Liver (tissue), 9 donors: ENCODE measurements around the gene AFTPH. TPM values are rescaled to one million over a fixed set of nuclear protein-coding genes. Genes with fewer than 3 reads are reported as not detected.

ENCODE experiments used
- DNase-seq: peaks from one replicate; pipeline ENCODE4 v3.0.0-alpha.2; 2017; ENCODE audit warnings: low spot score
- H3K27ac ChIP-seq, 2 donors: one replicate each; pipeline ENCODE4 v1.7.0; 2013; ENCODE audit warnings: inconsistent platforms in 2 of 2, low read length in 2 of 2, control low read depth in 1 of 2, low read depth in 1 of 2, mild to moderate bottlenecking in 1 of 2
- H3K27me3 ChIP-seq, 4 donors: one replicate each; pipeline versions ENCODE4 v1.6.1 to v1.7.0; 2013; ENCODE audit warnings: low read length in 3 of 4, inconsistent platforms in 1 of 4, mild to moderate bottlenecking in 1 of 4, moderate library complexity in 1 of 4; ENCODE audit not compliant: control insufficient read depth in 4 of 4, insufficient read depth in 4 of 4
- H3K36me3 ChIP-seq, 4 donors: one replicate each; pipeline versions ENCODE4 v1.6.1 to v1.7.0; 2013; ENCODE audit warnings: low read length in 3 of 4, mild to moderate bottlenecking in 3 of 4, low read depth in 1 of 4, moderate library complexity in 1 of 4; ENCODE audit not compliant: control insufficient read depth in 4 of 4, insufficient read depth in 3 of 4
- H3K4me1 ChIP-seq, 4 donors: one replicate each; pipeline versions ENCODE4 v1.6.1 to v1.7.0; 2013; ENCODE audit warnings: low read length in 3 of 4, mild to moderate bottlenecking in 3 of 4, moderate library complexity in 1 of 4; ENCODE audit not compliant: control insufficient read depth in 4 of 4, insufficient read depth in 4 of 4
- H3K4me3 ChIP-seq, 3 donors: one replicate each; pipeline versions ENCODE4 v1.6.1 to v1.7.0; 2013; ENCODE audit warnings: low read length in 3 of 3, control low read depth in 1 of 3, low read depth in 1 of 3, mild to moderate bottlenecking in 1 of 3
- H3K9ac ChIP-seq, 2 donors: one replicate each; pipeline ENCODE4 v1.7.0; 2013; ENCODE audit warnings: low read length in 2 of 2, mild to moderate bottlenecking in 2 of 2, moderate library complexity in 2 of 2, control low read depth in 1 of 2, low read depth in 1 of 2
- H3K9me3 ChIP-seq, 4 donors: one replicate each; pipeline versions ENCODE4 v1.6.1 to v1.7.0; 2013; ENCODE audit warnings: low read length in 3 of 4; ENCODE audit not compliant: control insufficient read depth in 4 of 4
- EGR1 ChIP-seq, 2 donors: IDR thresholded peaks; 2 replicates each; pipeline ENCODE4 v1.6.1; 2016 to 2018; ENCODE audit warnings: antibody characterized with exemption in 2 of 2, low read depth in 2 of 2
- FOXA1 ChIP-seq: IDR thresholded peaks from 2 replicates; pipeline ENCODE4 v1.6.1; 2016; ENCODE audit warnings: antibody characterized with exemption
- FOXA2 ChIP-seq: IDR thresholded peaks from 2 replicates; pipeline ENCODE4 v1.6.1; 2016; ENCODE audit warnings: antibody characterized with exemption
- GABPA ChIP-seq, 2 donors: IDR thresholded peaks in 1 of 2; conservative IDR thresholded peaks in 1 of 2; 2 replicates each; pipeline ENCODE4 v1.6.1; 2016; ENCODE audit warnings: antibody characterized with exemption in 2 of 2, mild to moderate bottlenecking in 1 of 2, moderate library complexity in 1 of 2
- HNF4A ChIP-seq, 2 donors: conservative IDR thresholded peaks; 2 replicates each; pipeline ENCODE4 v1.6.1; 2016; ENCODE audit warnings: antibody characterized with exemption in 2 of 2, mild to moderate bottlenecking in 2 of 2
- HNF4G ChIP-seq: IDR thresholded peaks from 2 replicates; pipeline ENCODE4 v1.6.1; 2016; ENCODE audit warnings: antibody characterized with exemption
- JUND ChIP-seq, 2 donors: IDR thresholded peaks; 2 replicates each; pipeline ENCODE4 v1.6.1; 2016; ENCODE audit warnings: antibody characterized with exemption in 2 of 2
- NR2F2 ChIP-seq: IDR thresholded peaks from 2 replicates; pipeline ENCODE4 v1.6.1; 2016; ENCODE audit warnings: antibody characterized with exemption
- RAD21 ChIP-seq, 2 donors: IDR thresholded peaks; 2 replicates each; pipeline ENCODE4 v1.6.1; 2016; ENCODE audit warnings: antibody characterized with exemption in 2 of 2, mild to moderate bottlenecking in 2 of 2
- RXRA ChIP-seq, 2 donors: IDR thresholded peaks; 2 replicates each; pipeline ENCODE4 v1.6.1; 2017 to 2018; ENCODE audit warnings: antibody characterized with exemption in 2 of 2, mild to moderate bottlenecking in 1 of 2
- SP1 ChIP-seq: IDR thresholded peaks from 2 replicates; pipeline ENCODE4 v1.6.1; 2018; ENCODE audit warnings: antibody characterized with exemption, mild to moderate bottlenecking
- TAF1 ChIP-seq: conservative IDR thresholded peaks from 2 replicates; pipeline ENCODE4 v1.6.1; 2016; ENCODE audit warnings: antibody characterized with exemption, mild to moderate bottlenecking
- whole genome bisulfite sequencing: extraction: QIAGEN DNeasy Blood & Tissue Kit; methylation state at CpG from one replicate; pipeline ENCODE4 v1.1.7; 2013; 5-methylcytosine and 5-hydroxymethylcytosine counted together
- polyA plus RNA-seq, 2 donors: library from polyadenylated mRNA; stranded (reverse) in 1 of 2; unstranded in 1 of 2; fragments of 200-250 nt in 1 of 2; fragments of >200 nt in 1 of 2; fragmentation: Nextera tagmentation in 1 of 2; extraction: Ambion mirVana in 1 of 2; gene quantifications; one replicate each; pipeline versions ENCODE4 v1.2.1 to v1.2.3, GENCODE V29; 2013 to 2015
- total RNA-seq, 2 donors: library from RNA; depleted of rRNA; stranded (reverse); fragments of >200 nt; gene quantifications; one replicate each; pipeline ENCODE4 v1.2.3, GENCODE V29; 2014
- TF ChIP-seq, protein P1 (sequence below): IDR thresholded peaks from 2 replicates; pipeline ENCODE4 v1.6.1; 2016; ENCODE audit warnings: antibody characterized with exemption, mild to moderate bottlenecking
- TF ChIP-seq, protein P2 (sequence below): IDR thresholded peaks from 2 replicates; pipeline ENCODE4 v1.6.1; 2016; ENCODE audit warnings: antibody characterized with exemption
- TF ChIP-seq, protein P3 (sequence below): IDR thresholded peaks from 2 replicates; pipeline ENCODE4 v1.6.1; 2016; ENCODE audit warnings: antibody characterized with exemption
- TF ChIP-seq, protein P4 (sequence below): IDR thresholded peaks from 2 replicates; pipeline ENCODE4 v1.6.1; 2016; ENCODE audit warnings: antibody characterized with exemption
- TF ChIP-seq, protein P5 (sequence below): fragments of 150-350 bp; IDR thresholded peaks from 2 replicates; pipeline ENCODE4 v1.5.1; 2017; ENCODE audit warnings: improper control_type of control experiment, low read depth, low read length; ENCODE audit not compliant: missing input control
- donor health status: healthy.
- donor health status: healthy.
- donor health status: healthy.
- donor health status: healthy.
- donor health status: healthy.

AFTPH gene
- total and polyA plus RNA-seq, 4 donors = 10.5 to 27.9 (median 20.6) TPM

DNA sequence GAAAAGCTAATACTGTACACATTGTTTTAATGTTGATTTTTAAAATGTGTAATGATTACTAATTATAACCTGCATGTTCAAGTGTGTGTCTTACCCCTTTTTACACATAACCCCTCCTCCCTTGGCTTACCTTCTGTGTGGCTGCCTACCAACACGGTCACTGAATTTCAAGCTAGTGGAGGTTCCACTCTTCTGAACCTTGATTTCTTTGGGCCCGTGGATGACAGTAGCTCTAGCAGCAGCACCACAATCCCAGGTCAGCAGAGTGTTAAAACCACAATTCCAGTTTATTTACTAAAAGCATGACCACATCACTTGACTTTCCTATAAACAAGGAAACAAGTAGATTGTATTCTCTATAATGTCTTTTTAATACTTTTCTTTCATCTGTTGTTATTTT, 56.9 kb downstream of the AFTPH start:
- Histone ChIP-seq H3K9me3 (no peaks in the 10 kb centered on the region), H3K27me3 (no peaks in the 10 kb centered on the region), H3K36me3 (peaks cover 0 to 8% (median 1%) of the 10 kb centered on the region in 4 donors), H3K27ac (no peak overlapping the region), H3K4me3 (no peak overlapping the region), H3K4me1 (peaks cover 1 to 19% (median 11%) of the 10 kb centered on the region in 4 donors), H3K9ac (no peak overlapping the region)
- 41% methylated on average over 2 of the region's 2 CpGs for WGBS
- TF ChIP-seq RAD21 (IDR thresholded peaks at IDR 0.05) = no peak
- no peak for TF ChIP-seq FOXA1
- TF ChIP-seq, protein P1, sequence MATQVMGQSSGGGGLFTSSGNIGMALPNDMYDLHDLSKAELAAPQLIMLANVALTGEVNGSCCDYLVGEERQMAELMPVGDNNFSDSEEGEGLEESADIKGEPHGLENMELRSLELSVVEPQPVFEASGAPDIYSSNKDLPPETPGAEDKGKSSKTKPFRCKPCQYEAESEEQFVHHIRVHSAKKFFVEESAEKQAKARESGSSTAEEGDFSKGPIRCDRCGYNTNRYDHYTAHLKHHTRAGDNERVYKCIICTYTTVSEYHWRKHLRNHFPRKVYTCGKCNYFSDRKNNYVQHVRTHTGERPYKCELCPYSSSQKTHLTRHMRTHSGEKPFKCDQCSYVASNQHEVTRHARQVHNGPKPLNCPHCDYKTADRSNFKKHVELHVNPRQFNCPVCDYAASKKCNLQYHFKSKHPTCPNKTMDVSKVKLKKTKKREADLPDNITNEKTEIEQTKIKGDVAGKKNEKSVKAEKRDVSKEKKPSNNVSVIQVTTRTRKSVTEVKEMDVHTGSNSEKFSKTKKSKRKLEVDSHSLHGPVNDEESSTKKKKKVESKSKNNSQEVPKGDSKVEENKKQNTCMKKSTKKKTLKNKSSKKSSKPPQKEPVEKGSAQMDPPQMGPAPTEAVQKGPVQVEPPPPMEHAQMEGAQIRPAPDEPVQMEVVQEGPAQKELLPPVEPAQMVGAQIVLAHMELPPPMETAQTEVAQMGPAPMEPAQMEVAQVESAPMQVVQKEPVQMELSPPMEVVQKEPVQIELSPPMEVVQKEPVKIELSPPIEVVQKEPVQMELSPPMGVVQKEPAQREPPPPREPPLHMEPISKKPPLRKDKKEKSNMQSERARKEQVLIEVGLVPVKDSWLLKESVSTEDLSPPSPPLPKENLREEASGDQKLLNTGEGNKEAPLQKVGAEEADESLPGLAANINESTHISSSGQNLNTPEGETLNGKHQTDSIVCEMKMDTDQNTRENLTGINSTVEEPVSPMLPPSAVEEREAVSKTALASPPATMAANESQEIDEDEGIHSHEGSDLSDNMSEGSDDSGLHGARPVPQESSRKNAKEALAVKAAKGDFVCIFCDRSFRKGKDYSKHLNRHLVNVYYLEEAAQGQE = no peak
- TF ChIP-seq, protein P2, sequence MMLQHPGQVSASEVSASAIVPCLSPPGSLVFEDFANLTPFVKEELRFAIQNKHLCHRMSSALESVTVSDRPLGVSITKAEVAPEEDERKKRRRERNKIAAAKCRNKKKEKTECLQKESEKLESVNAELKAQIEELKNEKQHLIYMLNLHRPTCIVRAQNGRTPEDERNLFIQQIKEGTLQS = no peak
- no peak for TF ChIP-seq HNF4G
- TF ChIP-seq HNF4A (conservative IDR thresholded peaks at IDR 0.05) = no peak
- TF ChIP-seq, protein P3, sequence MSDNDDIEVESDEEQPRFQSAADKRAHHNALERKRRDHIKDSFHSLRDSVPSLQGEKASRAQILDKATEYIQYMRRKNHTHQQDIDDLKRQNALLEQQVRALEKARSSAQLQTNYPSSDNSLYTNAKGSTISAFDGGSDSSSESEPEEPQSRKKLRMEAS = no peak
- TF ChIP-seq, protein P4, sequence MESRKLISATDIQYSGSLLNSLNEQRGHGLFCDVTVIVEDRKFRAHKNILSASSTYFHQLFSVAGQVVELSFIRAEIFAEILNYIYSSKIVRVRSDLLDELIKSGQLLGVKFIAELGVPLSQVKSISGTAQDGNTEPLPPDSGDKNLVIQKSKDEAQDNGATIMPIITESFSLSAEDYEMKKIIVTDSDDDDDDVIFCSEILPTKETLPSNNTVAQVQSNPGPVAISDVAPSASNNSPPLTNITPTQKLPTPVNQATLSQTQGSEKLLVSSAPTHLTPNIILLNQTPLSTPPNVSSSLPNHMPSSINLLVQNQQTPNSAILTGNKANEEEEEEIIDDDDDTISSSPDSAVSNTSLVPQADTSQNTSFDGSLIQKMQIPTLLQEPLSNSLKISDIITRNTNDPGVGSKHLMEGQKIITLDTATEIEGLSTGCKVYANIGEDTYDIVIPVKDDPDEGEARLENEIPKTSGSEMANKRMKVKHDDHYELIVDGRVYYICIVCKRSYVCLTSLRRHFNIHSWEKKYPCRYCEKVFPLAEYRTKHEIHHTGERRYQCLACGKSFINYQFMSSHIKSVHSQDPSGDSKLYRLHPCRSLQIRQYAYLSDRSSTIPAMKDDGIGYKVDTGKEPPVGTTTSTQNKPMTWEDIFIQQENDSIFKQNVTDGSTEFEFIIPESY = no peak
- no peak for TF ChIP-seq TAF1
- no peak for TF ChIP-seq SP1
- no peak for TF ChIP-seq NR2F2
- no peak for TF ChIP-seq EGR1 (IDR thresholded peaks at IDR 0.05; ENCODE audit: low read depth in 2 of 2)
- no peak for TF ChIP-seq FOXA2
- TF ChIP-seq RXRA (IDR thresholded peaks at IDR 0.05) = no peak
- TF ChIP-seq, protein P5, sequence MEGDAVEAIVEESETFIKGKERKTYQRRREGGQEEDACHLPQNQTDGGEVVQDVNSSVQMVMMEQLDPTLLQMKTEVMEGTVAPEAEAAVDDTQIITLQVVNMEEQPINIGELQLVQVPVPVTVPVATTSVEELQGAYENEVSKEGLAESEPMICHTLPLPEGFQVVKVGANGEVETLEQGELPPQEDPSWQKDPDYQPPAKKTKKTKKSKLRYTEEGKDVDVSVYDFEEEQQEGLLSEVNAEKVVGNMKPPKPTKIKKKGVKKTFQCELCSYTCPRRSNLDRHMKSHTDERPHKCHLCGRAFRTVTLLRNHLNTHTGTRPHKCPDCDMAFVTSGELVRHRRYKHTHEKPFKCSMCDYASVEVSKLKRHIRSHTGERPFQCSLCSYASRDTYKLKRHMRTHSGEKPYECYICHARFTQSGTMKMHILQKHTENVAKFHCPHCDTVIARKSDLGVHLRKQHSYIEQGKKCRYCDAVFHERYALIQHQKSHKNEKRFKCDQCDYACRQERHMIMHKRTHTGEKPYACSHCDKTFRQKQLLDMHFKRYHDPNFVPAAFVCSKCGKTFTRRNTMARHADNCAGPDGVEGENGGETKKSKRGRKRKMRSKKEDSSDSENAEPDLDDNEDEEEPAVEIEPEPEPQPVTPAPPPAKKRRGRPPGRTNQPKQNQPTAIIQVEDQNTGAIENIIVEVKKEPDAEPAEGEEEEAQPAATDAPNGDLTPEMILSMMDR = no peak
- no peak for TF ChIP-seq GABPA (IDR thresholded peaks at IDR 0.05 in 1 of 2, conservative IDR thresholded peaks at IDR 0.05 in 1 of 2)
- TF ChIP-seq JUND (IDR thresholded peaks at IDR 0.05) = no peak
- no peak for DNase-seq
